Prostate gland (tissue), 2 donors: ENCODE data around the gene MPDU1. TPM values are rescaled to one million over a fixed set of nuclear protein-coding genes. Genes with fewer than 3 reads are reported as not detected.
A peak's percentile ranks its signal among the peaks of the same experiment; 100 is the strongest.

ENCODE experiments used
- DNase-seq: peaks from one replicate; pipeline ENCODE4 v3.0.0-alpha.2; 2019; ENCODE audit warnings: low spot score
- H3K27ac ChIP-seq, 2 donors: fragments of 200-600 bp; sonication (generic); 2 replicates each; pipeline ENCODE4 v1.5.1; 2017 to 2019
- H3K27me3 ChIP-seq: fragments of 200-600 bp; sonication (generic); replicated peaks from 2 replicates; pipeline ENCODE4 v1.5.1; 2019; ENCODE audit not compliant: insufficient read depth
- H3K36me3 ChIP-seq, 2 donors: fragments of 200-600 bp; sonication (generic); 1 replicate in 1 of 2; 2 replicates in 1 of 2; pipeline versions ENCODE4 v1.5.1 to v1.8.1; 2017 to 2019
- H3K4me1 ChIP-seq: fragments of 200-600 bp; sonication (generic); replicated peaks from 2 replicates; pipeline ENCODE4 v1.5.1; 2019
- H3K4me3 ChIP-seq, 2 donors: fragments of 200-600 bp; sonication (generic); 2 replicates each; pipeline ENCODE4 v1.5.1; 2017 to 2019
- H3K9me3 ChIP-seq: fragments of 200-600 bp; sonication (generic); 2 replicates; pipeline ENCODE4 v1.5.1; 2017
- CTCF ChIP-seq, 4 experiments: fragments of 200-600 bp in 2 of 4; fragments of 450-650 bp in 2 of 4; sonication (generic) in 2 of 4; IDR thresholded peaks; 1 replicate in 3 of 4; 2 replicates in 1 of 4; pipeline ENCODE4 v1.5.1; 2016 to 2019; ENCODE audit warnings: antibody characterized with exemption in 4 of 4, mild to moderate bottlenecking in 2 of 4, moderate library complexity in 2 of 4
- POLR2A ChIP-seq: fragments of 450-650 bp; IDR thresholded peaks from one replicate; pipeline ENCODE4 v1.6.1; 2016; ENCODE audit warnings: antibody characterized with exemption, mild to moderate bottlenecking
- POLR2AphosphoS5 ChIP-seq: sonication (generic); formaldehyde crosslinking; IDR thresholded peaks from one replicate; pipeline ENCODE4 v1.6.1; 2017; ENCODE audit warnings: antibody characterized with exemption
- WGBS: methylation state at CpG from one replicate; pipeline ENCODE4 v1.1.5; 2018; 5-methylcytosine and 5-hydroxymethylcytosine counted together
- intact Hi-C: fragments of 100-400 bp; cut with DNase I; formaldehyde crosslinking; loops from one replicate; pipeline ENCODE4 v1.14.2; 2022
- total RNA-seq, 2 donors: library from RNA; depleted of rRNA; stranded (reverse); fragments of >200 nt; gene quantifications; one replicate each; pipeline ENCODE4 v1.1.0, GENCODE V29; 2016

The MPDU1 gene
- total RNA-seq, 2 donors from 2014 or later: 101 to 239 TPM

GRCh38 chr17:7560172-7561027 is 23.3 kb upstream of the MPDU1 start:
- intact Hi-C loops: loop anchor here (1.0 to 5.0 kb wide), 3 partner anchors 46 to 208 kb away; partner anchors contain the start of genes FGF11, KCTD11 and TMEM102
- Histone ChIP-seq H3K27ac (peak overlapping the region; percentile 92 to 96), H3K4me3 (peak overlapping the region; percentile 94 to 99), H3K36me3 (peaks cover 0 to 11% of the 10 kb centered on the region in 2 donors), H3K27me3 (no peaks in the 10 kb centered on the region), H3K4me1 (peaks cover 52% of the 10 kb centered on the region), H3K9me3 (no peaks in the 10 kb centered on the region)
- WGBS: 17% methylated on average over 22 of the region's 22 CpGs
- TF ChIP-seq CTCF (IDR thresholded peaks at IDR 0.05) (peak in 3 of 4 experiments; percentile 27 to 72 (median 72)), POLR2AphosphoS5 (no peak), POLR2A (no peak)
- DNase-seq: peak; percentile 48

GRCh38 chr17:7561028-7561575 is 22.6 kb upstream of the MPDU1 start:
- Histone ChIP-seq H3K4me1 (peaks cover 52% of the 10 kb centered on the region), H3K27me3 (no peaks in the 10 kb centered on the region), H3K9me3 (no peaks in the 10 kb centered on the region), H3K4me3 (peak overlapping the region; percentile 94 to 99), H3K27ac (peak overlapping the region; percentile 92 to 96), H3K36me3 (peaks cover 0 to 11% of the 10 kb centered on the region in 2 donors)
- intact Hi-C loops: loop anchor here (1.0 to 5.0 kb wide), 3 partner anchors 47 to 209 kb away; partner anchors contain the start of genes FGF11, KCTD11 and TMEM102
- peak; percentile 92 for DNase-seq
- TF ChIP-seq POLR2A (no peak), POLR2AphosphoS5 (peak; percentile 68), CTCF (IDR thresholded peaks at IDR 0.05) (peak; percentile 74 to 97 (median 91))
- WGBS: under 1% methylated on average over 32 of the region's 32 CpGs

GRCh38 chr17:7561589-7562207 is 22.0 kb upstream of the MPDU1 start, which contains the start of gene SENP3:
SENP3 (plus strand) TSS chr17:7561919; CDS start chr17:7563077, 1,158 bp downstream.
- Histone ChIP-seq H3K27me3 (no peaks in the 10 kb centered on the region), H3K4me3 (peak within 1 kb of the TSS; percentile 94 to 99), H3K4me1 (peaks cover 52% of the 10 kb centered on the region), H3K36me3 (peaks cover 0 to 11% of the 10 kb centered on the region in 2 donors), H3K27ac (peak within 1 kb of the TSS; percentile 92 to 96), H3K9me3 (no peaks in the 10 kb centered on the region)
- TF ChIP-seq POLR2A (peak; percentile 54), POLR2AphosphoS5 (peak; percentile 79), CTCF (IDR thresholded peaks at IDR 0.05) (peak in 2 of 4 experiments; percentile 32 to 56)
- 1% methylated on average over 59 of the region's 82 CpGs for WGBS
- DNase-seq: peak; percentile 90
- intact Hi-C loops: loop anchor here (1.0 to 5.0 kb wide), 3 partner anchors 47 to 209 kb away; partner anchors contain the start of genes FGF11, KCTD11 and TMEM102

GRCh38 chr17:7562208-7562605 is 21.4 kb upstream of the MPDU1 start:
- WGBS: 2% methylated on average over 17 of the region's 28 CpGs
- DNase-seq: no peak
- H3K4me1 ChIP-seq: peaks cover 48% of the 10 kb centered on the region
- intact Hi-C loops: loop anchor here (5.0 kb wide), 2 partner anchors 125 to 210 kb away; partner anchors contain the start of genes FGF11, KCTD11 and TMEM102
- no peaks in the 10 kb centered on the region for H3K9me3 ChIP-seq
- peaks cover 0 to 11% of the 10 kb centered on the region in 2 donors for H3K36me3 ChIP-seq
- H3K27me3 ChIP-seq: no peaks in the 10 kb centered on the region
- H3K4me3 ChIP-seq: peak overlapping the region; percentile 94 to 99
- H3K27ac ChIP-seq: peak overlapping the region; percentile 92 to 96
- TF ChIP-seq POLR2A (no peak), CTCF (IDR thresholded peaks at IDR 0.05) (no peak), POLR2AphosphoS5 (no peak)
